H9 (cell line): ENCODE results near the gene MYOZ3. TPM values are rescaled to one million over a fixed set of nuclear protein-coding genes. Genes with fewer than 3 reads are reported as not detected.

Experiments
- DNase-seq: peaks from one replicate; pipeline ENCODE4 v3.0.0-alpha.2; 2017
- H2AFZ ChIP-seq: one replicate; pipeline ENCODE4 v1.6.1; 2013; ENCODE audit warnings: mild to moderate bottlenecking, low read length, control low read depth, moderate library complexity
- H2AK5ac ChIP-seq: 2 replicates; pipeline ENCODE4 v1.6.1; 2013; ENCODE audit warnings: low read length, control low read depth, mixed read lengths; ENCODE audit not compliant: insufficient read length
- H2BK120ac ChIP-seq: one replicate; pipeline ENCODE4 v1.6.1; 2013; ENCODE audit warnings: low read depth, mild to moderate bottlenecking, low read length, control low read depth, inconsistent platforms; ENCODE audit not compliant: poor library complexity, severe bottlenecking
- H2BK12ac ChIP-seq: 2 replicates; pipeline ENCODE4 v1.6.1; 2013; ENCODE audit warnings: low read length, control low read depth, mixed read lengths, low read depth; ENCODE audit not compliant: insufficient read length
- H2BK15ac ChIP-seq: 2 replicates; pipeline ENCODE4 v1.6.1; 2013; ENCODE audit warnings: low read depth, low read length, control low read depth
- H2BK20ac ChIP-seq: one replicate; pipeline ENCODE4 v1.6.1; 2013; ENCODE audit warnings: low read depth, mild to moderate bottlenecking, low read length, control low read depth, inconsistent platforms; ENCODE audit not compliant: poor library complexity, severe bottlenecking
- H2BK5ac ChIP-seq: 2 replicates; pipeline ENCODE4 v1.6.1; 2013; ENCODE audit warnings: low read length, control low read depth, mixed read lengths; ENCODE audit not compliant: insufficient read length
- H3K14ac ChIP-seq: 2 replicates; pipeline ENCODE4 v1.6.1; 2013; ENCODE audit warnings: low read length, control low read depth; ENCODE audit not compliant: insufficient read depth
- H3K18ac ChIP-seq: 2 replicates; pipeline ENCODE4 v1.6.1; 2013; ENCODE audit warnings: low read depth, mild to moderate bottlenecking, mixed read lengths, low read length, control low read depth; ENCODE audit not compliant: insufficient read length
- H3K23ac ChIP-seq: 2 replicates; pipeline ENCODE4 v1.6.1; 2013; ENCODE audit warnings: low read length, control low read depth, mixed read lengths, low read depth; ENCODE audit not compliant: insufficient read length
- H3K23me2 ChIP-seq: 2 replicates; pipeline ENCODE4 v1.6.1; 2013; ENCODE audit warnings: low read depth, mild to moderate bottlenecking, mixed read lengths, low read length, control low read depth; ENCODE audit not compliant: insufficient read length, poor library complexity, severe bottlenecking
- H3K27ac ChIP-seq: 2 replicates; pipeline ENCODE4 v1.5.1; 2013; ENCODE audit warnings: low read length, control low read depth, mixed read lengths, low read depth; ENCODE audit not compliant: insufficient read length
- H3K27me3 ChIP-seq: 2 replicates; pipeline ENCODE4 v1.6.1; 2013; ENCODE audit warnings: low read length, control low read depth, inconsistent platforms; ENCODE audit not compliant: insufficient read depth
- H3K4ac ChIP-seq: 2 replicates; pipeline ENCODE4 v1.6.1; 2013; ENCODE audit warnings: low read depth, mild to moderate bottlenecking, control low read depth, inconsistent platforms, low read length, moderate library complexity
- H3K4me1 ChIP-seq: 2 replicates; pipeline ENCODE4 v1.6.1; 2013; ENCODE audit warnings: low read length, control low read depth, inconsistent platforms; ENCODE audit not compliant: insufficient read depth
- H3K4me2 ChIP-seq: 2 replicates; pipeline ENCODE4 v1.6.1; 2013; ENCODE audit warnings: low read length, control low read depth, mixed read lengths; ENCODE audit not compliant: insufficient read length, insufficient read depth
- H3K56ac ChIP-seq: 2 replicates; pipeline ENCODE4 v1.6.1; 2013; ENCODE audit warnings: low read depth, mild to moderate bottlenecking, mixed read lengths, low read length, control low read depth; ENCODE audit not compliant: insufficient read length
- H3K79me1 ChIP-seq: 2 replicates; pipeline ENCODE4 v1.6.1; 2013; ENCODE audit warnings: low read depth, mild to moderate bottlenecking, moderate library complexity, low read length, control low read depth, inconsistent platforms; ENCODE audit not compliant: insufficient read depth, poor library complexity, severe bottlenecking
- H3K79me2 ChIP-seq: 2 replicates; pipeline ENCODE4 v1.6.1; 2013; ENCODE audit warnings: low read length, control low read depth, inconsistent platforms; ENCODE audit not compliant: insufficient read depth
- H3K9ac ChIP-seq: 2 replicates; pipeline ENCODE4 v1.6.1; 2013; ENCODE audit warnings: low read length, control low read depth, mixed read lengths; ENCODE audit not compliant: insufficient read length; ENCODE audit errors: extremely low read depth
- H3K9me3 ChIP-seq: one replicate; pipeline ENCODE4 v1.6.1; 2013; ENCODE audit warnings: low read depth, low read length, inconsistent platforms; ENCODE audit not compliant: control insufficient read depth
- H3T11ph ChIP-seq: one replicate; pipeline ENCODE4 v1.6.1; 2013; ENCODE audit warnings: mild to moderate bottlenecking, low read length, control low read depth, inconsistent platforms
- H4K20me1 ChIP-seq: one replicate; pipeline ENCODE4 v1.6.1; 2013; ENCODE audit not compliant: control insufficient read depth, insufficient read length, insufficient read depth
- H4K5ac ChIP-seq: 2 replicates; pipeline ENCODE4 v1.6.1; 2013; ENCODE audit warnings: low read depth, mild to moderate bottlenecking, mixed read lengths, low read length, control low read depth; ENCODE audit not compliant: insufficient read length
- H4K8ac ChIP-seq: replicated peaks from 2 replicates; pipeline ENCODE4 v1.6.1; 2013; ENCODE audit warnings: low read length, control low read depth, mixed read lengths, low read depth; ENCODE audit not compliant: insufficient read length
- H4K91ac ChIP-seq: 2 replicates; pipeline ENCODE4 v1.6.1; 2013; ENCODE audit warnings: low read depth, mild to moderate bottlenecking, moderate library complexity, mixed read lengths, low read length, control low read depth; ENCODE audit not compliant: insufficient read length
- H3K27ac Mint-ChIP-seq, 3 experiments: 2 replicates in 2 of 3; 3 replicates in 1 of 3; pipeline ENCODE4 v1.8.0; 2020 to 2021; ENCODE audit warnings: mixed read lengths in 3 of 3, mild to moderate bottlenecking in 1 of 3, moderate library complexity in 1 of 3
- H3K27me3 Mint-ChIP-seq: 2 replicates; pipeline ENCODE4 v1.8.0; 2021; ENCODE audit warnings: low read depth, mild to moderate bottlenecking, moderate library complexity, mixed read lengths
- H3K36me3 Mint-ChIP-seq, 3 experiments: 2 replicates in 2 of 3; 3 replicates in 1 of 3; pipeline ENCODE4 v1.8.0; 2020 to 2021; ENCODE audit warnings: low read depth in 3 of 3, mixed read lengths in 3 of 3; ENCODE audit not compliant: insufficient read depth in 1 of 3
- H3K4me1 Mint-ChIP-seq, 2 experiments: 2 replicates each; pipeline ENCODE4 v1.8.0; 2020; ENCODE audit warnings: mixed read lengths in 2 of 2
- H3K4me3 Mint-ChIP-seq, 2 experiments: 2 replicates in 1 of 2; 3 replicates in 1 of 2; pipeline ENCODE4 v1.8.0; 2020 to 2021; ENCODE audit warnings: mild to moderate bottlenecking in 2 of 2, mixed read lengths in 2 of 2, moderate library complexity in 1 of 2
- H3K9me3 Mint-ChIP-seq, 2 experiments: 2 replicates in 1 of 2; 3 replicates in 1 of 2; pipeline ENCODE4 v1.8.0; 2020; ENCODE audit warnings: mild to moderate bottlenecking in 2 of 2, mixed read lengths in 2 of 2, moderate library complexity in 1 of 2
- CTCF ChIP-seq: fragments of 200-600 bp; sonication (generic); conservative IDR thresholded peaks from 3 replicates; pipeline ENCODE4 v1.8.0; 2021; ENCODE audit warnings: antibody characterized with exemption, mild to moderate bottlenecking
- WGBS: extraction: QIAGEN DNeasy Blood & Tissue Kit; methylation state at CpG from one replicate; pipeline ENCODE4 v1.1.7; 2013; ENCODE audit warnings: missing lambda C conversion rate, low lambda C conversion rate, mixed read lengths; ENCODE audit not compliant: insufficient read length; ENCODE audit errors: extremely low coverage; 5-methylcytosine and 5-hydroxymethylcytosine counted together
- total RNA-seq: library from RNA; stranded (reverse); gene quantifications from 2 replicates; pipeline ENCODE4 v1.2.1, GENCODE V29; 2021

Gene MYOZ3
- total RNA-seq, 1 experiment from 2014 or later = 18.1 TPM

GRCh38 chr5:150703762-150704161, 42.7 kb downstream of the MYOZ3 start:
- H3K27me3 ChIP-seq = no peaks in the 10 kb centered on the region
- no peak overlapping the region for H4K91ac ChIP-seq
- H3K9ac ChIP-seq = no peak overlapping the region
- no peak overlapping the region for H2BK12ac ChIP-seq
- no peaks in the 10 kb centered on the region for H4K20me1 ChIP-seq
- Mint-ChIP-seq H3K4me3 (no peak overlapping the region), H3K9me3 (no peaks in the 10 kb centered on the region), H3K36me3 (peaks cover 2 to 19% (median 6%) of the 10 kb centered on the region in 3 experiments; a peak in 6 of 7 replicates), H3K27ac (no peak overlapping the region), H3K27me3 (no peaks in the 10 kb centered on the region), H3K4me1 (peaks cover 6 to 8% of the 10 kb centered on the region in 2 experiments)
- peaks cover 7% of the 10 kb centered on the region for H3K23me2 ChIP-seq
- TF ChIP-seq CTCF = no peak
- no peak overlapping the region for H3K18ac ChIP-seq
- DNase-seq = no peak
- H2AK5ac ChIP-seq = no peak overlapping the region
- no peak overlapping the region for H3K56ac ChIP-seq
- H3K27ac ChIP-seq = no peak overlapping the region
- H3K79me1 ChIP-seq = no peaks in the 10 kb centered on the region
- no peaks in the 10 kb centered on the region for H3K9me3 ChIP-seq
- H2BK5ac ChIP-seq = no peak overlapping the region
- H3K14ac ChIP-seq = no peak overlapping the region
- no peak overlapping the region for H4K8ac ChIP-seq
- H2BK120ac ChIP-seq = no peak overlapping the region
- peaks cover 6% of the 10 kb centered on the region; the same call in 1 of the 2 replicates for H3K79me2 ChIP-seq
- no peaks in the 10 kb centered on the region for H3K4me1 ChIP-seq
- no peak overlapping the region for H3K4ac ChIP-seq
- no peak overlapping the region for H3T11ph ChIP-seq
- no peak overlapping the region for H4K5ac ChIP-seq
- no peak overlapping the region for H3K4me2 ChIP-seq
- H3K23ac ChIP-seq = no peak overlapping the region
- H2BK15ac ChIP-seq = no peak overlapping the region
- no CpG with 5 or more reads among the region's 3 CpGs for WGBS
- no peak overlapping the region for H2BK20ac ChIP-seq
- H2AFZ ChIP-seq = no peak overlapping the region
